Cardiac fibroblast (primary cell): ENCODE results near the gene TMEM176B.

Experiments used
- DNase-seq, 2 donors: peaks; one replicate each; pipeline versions ENCODE4 v3.0.0 to v3.0.0-alpha.2; 2010; ENCODE audit warnings: low read depth in 2 of 2
- H3K4me3 ChIP-seq, 2 donors: replicated peaks in 1 of 2; 1 replicate in 1 of 2; 2 replicates in 1 of 2; pipeline ENCODE4 v1.5.1; 2011; ENCODE audit warnings: low read depth in 2 of 2, low read length in 2 of 2, mild to moderate bottlenecking in 2 of 2, moderate library complexity in 1 of 2
- TF ChIP-seq, protein P1 (sequence below): IDR thresholded peaks from one replicate; pipeline ENCODE4 v1.5.1; 2011; ENCODE audit warnings: low read depth, mild to moderate bottlenecking, low read length, inconsistent platforms

The TMEM176B gene

DNA sequence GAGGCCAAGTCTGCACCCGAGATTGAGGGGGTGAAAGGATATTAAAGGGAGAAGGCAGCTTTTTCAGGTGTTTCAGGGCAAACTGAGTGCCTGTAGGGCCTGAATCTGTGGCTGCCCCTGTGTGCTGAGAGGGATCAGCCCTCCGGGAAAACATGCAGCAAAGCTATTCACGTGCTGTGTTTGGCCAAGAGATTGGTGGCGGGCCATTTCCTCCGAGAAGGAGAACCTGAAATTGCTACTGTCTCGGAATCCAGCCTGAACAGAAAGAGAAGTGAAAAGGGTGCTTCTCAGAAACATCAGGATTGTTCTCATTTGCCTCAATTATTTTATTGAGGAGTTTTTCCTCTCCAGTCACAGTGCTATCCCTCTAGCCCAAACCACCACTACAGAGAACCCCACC is 46.9 kb downstream of the TMEM176B start:
- TF ChIP-seq, protein P1, sequence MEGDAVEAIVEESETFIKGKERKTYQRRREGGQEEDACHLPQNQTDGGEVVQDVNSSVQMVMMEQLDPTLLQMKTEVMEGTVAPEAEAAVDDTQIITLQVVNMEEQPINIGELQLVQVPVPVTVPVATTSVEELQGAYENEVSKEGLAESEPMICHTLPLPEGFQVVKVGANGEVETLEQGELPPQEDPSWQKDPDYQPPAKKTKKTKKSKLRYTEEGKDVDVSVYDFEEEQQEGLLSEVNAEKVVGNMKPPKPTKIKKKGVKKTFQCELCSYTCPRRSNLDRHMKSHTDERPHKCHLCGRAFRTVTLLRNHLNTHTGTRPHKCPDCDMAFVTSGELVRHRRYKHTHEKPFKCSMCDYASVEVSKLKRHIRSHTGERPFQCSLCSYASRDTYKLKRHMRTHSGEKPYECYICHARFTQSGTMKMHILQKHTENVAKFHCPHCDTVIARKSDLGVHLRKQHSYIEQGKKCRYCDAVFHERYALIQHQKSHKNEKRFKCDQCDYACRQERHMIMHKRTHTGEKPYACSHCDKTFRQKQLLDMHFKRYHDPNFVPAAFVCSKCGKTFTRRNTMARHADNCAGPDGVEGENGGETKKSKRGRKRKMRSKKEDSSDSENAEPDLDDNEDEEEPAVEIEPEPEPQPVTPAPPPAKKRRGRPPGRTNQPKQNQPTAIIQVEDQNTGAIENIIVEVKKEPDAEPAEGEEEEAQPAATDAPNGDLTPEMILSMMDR, result no peak
- no peak overlapping the region for H3K4me3 ChIP-seq
- DNase-seq, result no peak

DNA sequence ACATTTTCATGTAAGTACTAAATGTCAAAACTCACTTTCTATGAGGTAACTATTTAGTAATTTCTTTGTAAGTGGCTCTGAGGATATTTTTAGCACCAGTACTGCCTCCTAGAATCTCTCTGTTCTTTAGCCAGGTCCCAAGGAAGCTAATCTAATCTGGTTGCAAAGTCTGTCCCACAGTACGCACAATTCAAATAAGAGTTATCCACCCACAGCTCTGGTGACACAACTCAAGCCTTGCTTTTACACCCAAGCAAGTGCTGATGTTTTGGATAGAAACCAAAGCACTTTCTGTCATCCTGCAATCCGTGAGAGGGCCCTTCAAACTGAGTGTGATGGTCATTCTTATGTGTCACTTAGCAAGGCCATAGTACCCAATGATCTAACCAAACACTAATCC is 48.5 kb downstream of the TMEM176B start:
- no peak for DNase-seq
- no peak overlapping the region for H3K4me3 ChIP-seq
- TF ChIP-seq, protein P1, result no peak

DNA sequence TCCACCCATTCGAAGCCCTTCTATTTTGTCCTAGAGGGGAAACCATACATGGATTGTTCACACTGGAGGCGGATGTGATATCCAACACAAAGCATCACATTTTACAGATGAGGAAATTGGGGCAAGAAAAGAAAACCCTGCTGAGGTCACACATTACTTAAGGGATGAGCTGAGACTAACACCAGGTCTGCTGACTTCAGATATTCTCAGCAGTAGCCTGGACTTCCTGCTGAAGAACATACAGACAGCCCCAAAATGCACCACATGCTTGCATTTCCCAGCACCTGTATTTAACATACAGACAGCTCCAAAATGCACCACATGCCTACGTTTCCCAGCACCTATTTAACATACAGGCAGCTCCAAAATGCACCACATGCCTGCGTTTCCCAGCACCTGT is 51.8 kb downstream of the TMEM176B start:
- TF ChIP-seq, protein P1, result no peak
- no peak for DNase-seq
- H3K4me3 ChIP-seq, result no peak overlapping the region

DNA sequence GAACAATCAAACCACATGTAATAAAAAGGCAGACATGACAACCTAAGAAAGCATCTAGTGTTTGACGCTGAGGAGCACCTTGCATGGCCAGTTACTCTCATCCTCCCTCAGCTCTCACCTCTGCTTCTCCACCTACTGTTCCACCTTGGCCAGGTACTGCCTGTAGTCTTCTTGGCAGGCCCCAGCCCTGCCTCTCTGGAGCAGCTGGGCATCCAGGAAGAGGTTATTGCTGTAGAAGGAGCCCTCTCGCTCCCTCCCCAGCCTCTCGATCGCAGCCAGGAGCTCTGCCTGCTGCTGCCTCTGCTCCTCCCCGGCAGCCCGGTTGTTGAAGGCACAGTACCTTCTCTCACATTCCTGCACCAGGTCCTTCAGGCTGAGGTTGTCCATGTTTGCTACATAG is 53.2 kb downstream of the TMEM176B start:
- H3K4me3 ChIP-seq, result no peak overlapping the region

DNA sequence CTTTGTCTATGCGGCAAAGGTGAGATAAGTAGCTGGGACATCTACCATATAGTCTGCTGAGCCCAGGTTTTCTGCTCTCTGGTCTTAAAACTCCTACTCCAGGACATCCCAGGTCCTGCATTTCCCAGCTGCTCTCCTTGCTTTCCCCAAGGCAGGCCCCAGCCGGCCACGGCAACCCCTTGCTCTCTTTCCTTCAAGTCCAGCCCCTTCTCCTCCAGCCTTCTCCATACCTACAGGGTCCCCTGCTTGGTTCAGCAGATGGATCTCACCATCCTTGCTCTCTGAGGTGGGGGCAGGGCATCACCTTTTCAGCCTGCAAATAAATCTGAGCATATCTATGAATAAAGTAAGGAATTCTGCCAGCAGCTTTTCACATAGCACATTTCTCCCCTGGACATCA is 54.3 kb downstream of the TMEM176B start:
- TF ChIP-seq, protein P1, result no peak
- no peak overlapping the region for H3K4me3 ChIP-seq
- DNase-seq, result no peak

More for the DNA sequence above, 53.2 kb downstream of the TMEM176B start:
- TF ChIP-seq, protein P1, result no peak
- no peak for DNase-seq

DNA sequence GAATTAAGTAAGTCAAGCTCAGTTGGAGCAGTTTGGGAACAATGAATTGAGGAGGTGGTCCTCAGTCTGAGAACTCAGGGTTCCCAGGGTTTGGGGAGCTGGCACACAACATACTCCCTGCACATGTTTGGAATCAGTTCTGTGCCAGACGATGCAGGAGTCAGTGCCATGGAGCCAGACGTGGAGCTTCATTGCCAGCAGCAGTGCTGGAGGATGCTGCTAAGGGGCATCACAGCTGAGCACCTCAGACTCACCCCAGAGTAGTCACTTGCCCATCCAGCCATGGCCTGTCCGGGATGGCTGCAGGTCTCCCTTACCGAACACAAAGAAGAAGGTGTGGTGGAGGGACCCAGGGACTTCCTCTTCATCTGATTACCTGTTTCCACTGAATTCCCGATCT is 55.1 kb downstream of the TMEM176B start:
- DNase-seq, result no peak
- TF ChIP-seq, protein P1, result no peak
- no peak overlapping the region for H3K4me3 ChIP-seq

DNA sequence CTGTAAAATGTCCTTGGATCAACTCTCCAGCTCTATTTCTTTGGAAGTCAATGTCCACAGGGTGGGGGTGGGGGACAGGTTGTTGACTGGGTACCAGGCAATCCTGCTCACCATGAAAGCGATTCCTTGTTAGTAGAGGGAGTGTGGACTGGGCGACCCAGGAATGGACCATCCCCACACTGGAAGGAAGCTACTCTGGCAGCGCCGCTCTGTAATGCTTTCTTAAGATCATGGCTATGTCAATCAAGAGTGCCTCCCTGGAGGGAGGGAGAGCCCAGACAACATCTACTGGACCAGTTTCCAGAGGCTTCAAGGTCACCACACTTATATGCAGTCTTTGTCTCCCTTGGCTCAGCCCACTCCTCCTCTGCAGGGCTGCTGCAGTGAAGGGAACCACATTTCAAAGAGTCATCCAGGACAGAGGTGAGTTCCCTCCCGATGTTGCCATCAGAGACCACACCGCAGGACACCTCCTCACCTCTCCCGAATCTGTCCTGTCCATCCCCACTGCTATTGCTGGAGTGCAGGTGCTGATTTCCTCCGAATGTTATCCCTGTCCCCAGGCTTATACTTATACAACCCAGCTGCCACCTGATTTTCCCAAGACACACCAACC is 56.0 kb downstream of the TMEM176B start:
- TF ChIP-seq, protein P1, result no peak
- no peak for DNase-seq
- H3K4me3 ChIP-seq, result no peak overlapping the region
